ENCODE measurements around the gene SYT6.
A peak's percentile ranks its signal among the peaks of the same experiment; 100 is the strongest.

SYT6 gene

DNA sequence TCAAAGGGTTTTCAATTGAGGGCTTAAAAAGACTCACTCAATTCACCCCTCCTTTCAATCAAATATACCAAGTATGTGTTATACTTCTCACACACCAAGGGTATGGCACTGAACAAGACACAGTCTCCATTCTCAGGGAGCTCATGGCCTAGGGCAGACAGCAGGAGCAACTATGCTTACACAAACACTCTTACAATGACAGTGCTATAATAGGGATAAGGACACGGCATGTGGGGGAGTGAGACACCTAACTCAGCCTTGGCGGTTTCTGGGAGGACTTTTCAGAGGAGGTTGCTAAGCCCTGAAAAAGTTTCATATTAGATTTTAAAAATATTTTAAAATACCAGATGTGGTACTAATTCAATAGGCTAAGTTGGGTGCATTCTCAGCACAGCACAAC, 22.7 kb upstream of the SYT6 start:
- Histone ChIP-seq H3K4me2 (ENCODE audit: low read length) (no peak overlapping the region), H3K4me1 (ENCODE audit: control insufficient read depth, insufficient read depth, low read length) (no peaks in the 10 kb centered on the region), H3K4me3 (ENCODE audit: low read length) (no peak overlapping the region), H3K9ac (ENCODE audit: low read depth, low read length) (no peak overlapping the region), H3K27me3 (ENCODE audit: control insufficient read depth, insufficient read depth, low read length) (peaks cover 37% of the 10 kb centered on the region), H3K36me3 (ENCODE audit: insufficient read depth, low read length) (no peaks in the 10 kb centered on the region), H3K9me3 (replicated peaks; ENCODE audit: low read length) (no peaks in the 10 kb centered on the region)

- Histone ChIP-seq H3K4me3 (ENCODE audit: low read length) (no peak overlapping the region), H3K9ac (ENCODE audit: low read depth, low read length) (no peak overlapping the region), H3K4me1 (ENCODE audit: control insufficient read depth, insufficient read depth, low read length) (no peaks in the 10 kb centered on the region), H3K9me3 (replicated peaks; ENCODE audit: low read length) (no peaks in the 10 kb centered on the region), H3K27me3 (ENCODE audit: control insufficient read depth, insufficient read depth, low read length) (peaks cover 27% of the 10 kb centered on the region), H3K36me3 (ENCODE audit: insufficient read depth, low read length) (no peaks in the 10 kb centered on the region), H3K4me2 (ENCODE audit: low read length) (no peak overlapping the region)
Observed at GRCh38 chr1:114173680-114174079, 20.0 kb upstream of the SYT6 start.

DNA sequence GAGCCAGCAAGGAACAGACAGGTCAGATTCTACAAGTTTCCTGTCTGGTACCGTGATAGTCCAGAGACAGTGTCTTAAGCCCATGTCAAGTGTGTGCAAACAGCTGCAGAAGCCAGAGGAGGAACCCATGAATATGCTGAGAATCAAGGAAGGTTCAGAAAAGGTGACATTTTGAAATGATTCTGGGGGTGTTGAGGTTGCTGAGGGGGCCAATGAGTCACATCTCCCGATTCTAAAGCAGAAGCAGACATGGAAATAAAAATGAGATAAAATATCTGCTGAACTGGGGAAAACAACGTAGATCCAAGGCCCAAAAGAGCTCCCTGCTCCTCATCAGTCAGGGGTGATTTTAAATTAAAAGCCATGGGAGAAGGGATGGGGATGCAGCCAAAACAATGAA, 15.8 kb upstream of the SYT6 start:
- no peak overlapping the region for H3K9ac ChIP-seq (ENCODE audit: low read depth, low read length)
- H3K9me3 ChIP-seq (replicated peaks; ENCODE audit: low read length): no peaks in the 10 kb centered on the region
- H3K4me2 ChIP-seq (ENCODE audit: low read length): no peak overlapping the region
- H3K4me1 ChIP-seq (ENCODE audit: control insufficient read depth, insufficient read depth, low read length): no peaks in the 10 kb centered on the region
- H3K36me3 ChIP-seq (ENCODE audit: insufficient read depth, low read length): no peaks in the 10 kb centered on the region
- H3K27me3 ChIP-seq (ENCODE audit: control insufficient read depth, insufficient read depth, low read length): peaks cover 25% of the 10 kb centered on the region
- no peak overlapping the region for H3K4me3 ChIP-seq (ENCODE audit: low read length)

- Histone ChIP-seq H3K9me3 (replicated peaks; ENCODE audit: low read length) (no peaks in the 10 kb centered on the region), H3K4me2 (ENCODE audit: low read length) (no peak overlapping the region), H3K4me1 (ENCODE audit: control insufficient read depth, insufficient read depth, low read length) (no peaks in the 10 kb centered on the region), H3K36me3 (ENCODE audit: insufficient read depth, low read length) (no peaks in the 10 kb centered on the region), H3K4me3 (ENCODE audit: low read length) (no peak overlapping the region), H3K9ac (ENCODE audit: low read depth, low read length) (no peak overlapping the region), H3K27me3 (ENCODE audit: control insufficient read depth, insufficient read depth, low read length) (peaks cover 31% of the 10 kb centered on the region)
Observed at GRCh38 chr1:114167226-114167625, 13.6 kb upstream of the SYT6 start.

- no peak overlapping the region for H3K4me2 ChIP-seq (ENCODE audit: low read length)
- peaks cover 46% of the 10 kb centered on the region for H3K27me3 ChIP-seq (ENCODE audit: control insufficient read depth, insufficient read depth, low read length)
- no peaks in the 10 kb centered on the region for H3K9me3 ChIP-seq (replicated peaks; ENCODE audit: low read length)
- no peak overlapping the region for H3K9ac ChIP-seq (ENCODE audit: low read depth, low read length)
- no peak overlapping the region for H3K4me3 ChIP-seq (ENCODE audit: low read length)
- no peaks in the 10 kb centered on the region for H3K4me1 ChIP-seq (ENCODE audit: control insufficient read depth, insufficient read depth, low read length)
- H3K36me3 ChIP-seq (ENCODE audit: insufficient read depth, low read length): no peaks in the 10 kb centered on the region
Observed at GRCh38 chr1:114164840-114165543, 11.3 kb upstream of the SYT6 start.

GRCh38 chr1:114159941-114160340, 6.3 kb upstream of the SYT6 start:
- no peak overlapping the region for H3K4me3 ChIP-seq (ENCODE audit: low read length)
- H3K4me1 ChIP-seq (ENCODE audit: control insufficient read depth, insufficient read depth, low read length): no peaks in the 10 kb centered on the region
- H3K9me3 ChIP-seq (replicated peaks; ENCODE audit: low read length): no peaks in the 10 kb centered on the region
- H3K4me2 ChIP-seq (ENCODE audit: low read length): no peak overlapping the region
- peaks cover 81% of the 10 kb centered on the region for H3K27me3 ChIP-seq (ENCODE audit: control insufficient read depth, insufficient read depth, low read length)
- no peaks in the 10 kb centered on the region for H3K36me3 ChIP-seq (ENCODE audit: insufficient read depth, low read length)
- no peak overlapping the region for H3K9ac ChIP-seq (ENCODE audit: low read depth, low read length)

DNA sequence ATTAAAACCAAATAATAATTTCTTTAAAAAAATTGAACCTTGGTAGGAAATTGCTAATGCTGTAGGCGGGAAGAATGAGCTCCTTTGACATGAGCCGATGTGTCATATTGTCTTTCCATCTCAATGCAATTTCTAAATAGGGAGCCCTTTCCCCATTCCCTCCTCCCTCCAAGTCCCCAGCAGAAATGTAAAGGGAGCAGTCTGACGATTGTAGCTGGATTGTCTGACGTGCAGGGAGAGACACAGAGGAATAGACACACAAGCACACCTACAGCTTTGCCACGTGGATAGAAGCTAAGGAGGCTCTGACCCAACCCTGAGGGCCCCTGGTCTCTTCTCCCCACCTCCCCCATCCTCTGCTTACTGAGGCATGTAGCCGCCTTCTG, 3.6 kb upstream of the SYT6 start:
- no peak overlapping the region for H3K9ac ChIP-seq (ENCODE audit: low read depth, low read length)
- no peaks in the 10 kb centered on the region for H3K36me3 ChIP-seq (ENCODE audit: insufficient read depth, low read length)
- H3K4me3 ChIP-seq (ENCODE audit: low read length): no peak overlapping the region
- H3K4me2 ChIP-seq (ENCODE audit: low read length): no peak overlapping the region
- no peaks in the 10 kb centered on the region for H3K9me3 ChIP-seq (replicated peaks; ENCODE audit: low read length)
- H3K27me3 ChIP-seq (ENCODE audit: control insufficient read depth, insufficient read depth, low read length): peaks cover 91% of the 10 kb centered on the region
- H3K4me1 ChIP-seq (ENCODE audit: control insufficient read depth, insufficient read depth, low read length): peaks cover 15% of the 10 kb centered on the region

DNA sequence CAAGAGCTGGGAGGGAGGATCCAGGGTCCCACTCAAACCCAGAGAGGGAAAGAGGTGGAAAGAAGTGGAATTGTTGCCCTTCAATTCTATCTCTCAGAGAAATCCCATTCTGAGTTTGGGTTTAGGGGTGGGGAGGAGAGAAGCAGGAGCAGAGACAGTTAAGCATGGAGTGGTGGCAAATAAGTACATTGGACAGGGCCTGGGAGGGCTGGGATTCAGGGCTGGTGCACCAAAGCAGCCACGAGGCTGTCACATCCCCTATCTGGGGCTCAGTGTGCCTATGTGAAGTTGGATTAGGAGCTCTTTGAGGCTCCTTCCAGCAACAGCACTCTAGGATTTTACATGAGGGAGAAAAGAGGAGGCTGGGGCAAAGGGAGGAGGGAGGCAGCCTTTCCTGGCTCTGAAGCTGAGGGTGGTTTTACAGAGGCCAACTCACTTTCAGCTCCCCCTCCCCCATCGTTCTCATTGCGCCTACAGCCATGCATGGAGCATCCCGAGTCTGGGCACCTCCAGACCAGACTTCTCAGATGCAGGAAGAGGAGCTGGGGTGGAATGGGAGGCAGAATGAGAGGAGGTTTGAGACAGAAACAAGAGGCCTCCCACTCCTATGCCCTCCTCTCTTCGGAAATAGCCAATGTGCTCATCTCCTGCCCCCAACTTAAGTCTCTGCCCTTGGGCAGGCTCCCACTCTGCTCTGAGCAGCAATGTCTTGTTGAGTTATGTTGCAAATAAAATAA, 3.0 kb upstream of the SYT6 start:
- Histone ChIP-seq H3K36me3 (ENCODE audit: insufficient read depth, low read length) (no peaks in the 10 kb centered on the region), H3K4me2 (ENCODE audit: low read length) (no peak overlapping the region), H3K4me1 (ENCODE audit: control insufficient read depth, insufficient read depth, low read length) (peaks cover 15% of the 10 kb centered on the region), H3K4me3 (ENCODE audit: low read length) (no peak overlapping the region), H3K9me3 (replicated peaks; ENCODE audit: low read length) (no peaks in the 10 kb centered on the region), H3K9ac (ENCODE audit: low read depth, low read length) (no peak overlapping the region), H3K27me3 (ENCODE audit: control insufficient read depth, insufficient read depth, low read length) (peaks cover 93% of the 10 kb centered on the region)

DNA sequence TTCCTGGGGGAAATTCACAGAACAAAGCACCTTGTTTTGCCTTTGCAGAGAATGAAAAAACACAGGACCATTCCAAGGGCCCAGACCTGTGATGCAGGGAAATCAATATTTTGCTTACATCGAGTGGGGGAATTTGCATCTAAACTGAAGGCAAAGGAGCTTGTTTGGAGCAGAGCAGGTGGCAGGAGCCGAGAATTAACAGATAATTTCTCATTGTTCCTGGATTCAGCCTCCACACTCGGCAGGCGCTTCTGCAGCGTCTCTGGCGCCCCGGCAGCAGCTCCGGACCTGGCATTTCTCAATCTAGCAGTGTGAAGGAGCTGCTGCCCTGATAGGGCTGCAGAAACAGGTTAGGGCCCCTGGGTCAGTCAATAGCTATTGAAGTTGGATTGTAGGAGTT, 2.0 kb upstream of the SYT6 start:
- no peak overlapping the region for H3K4me3 ChIP-seq (ENCODE audit: low read length)
- H3K4me1 ChIP-seq (ENCODE audit: control insufficient read depth, insufficient read depth, low read length): peaks cover 15% of the 10 kb centered on the region

DNA sequence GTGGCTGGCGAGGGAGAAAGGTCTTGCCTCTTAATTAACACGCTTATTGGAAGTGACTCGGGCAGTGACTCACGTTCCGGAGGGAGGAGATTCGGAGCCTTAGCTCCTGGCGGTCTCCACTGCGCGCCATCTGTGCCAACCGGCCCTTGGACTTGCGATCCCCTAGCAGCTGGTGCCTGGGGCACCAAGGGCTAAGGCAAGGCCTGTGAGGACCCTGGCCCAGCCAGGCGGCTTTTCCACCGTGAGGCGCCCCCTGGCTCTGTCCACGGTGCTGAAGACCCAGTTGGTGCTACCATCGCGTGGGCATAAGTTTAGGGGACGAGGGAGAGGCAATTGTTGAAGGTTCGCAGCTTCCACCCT, 1.3 kb upstream of the SYT6 start:
- Histone ChIP-seq H3K27me3 (ENCODE audit: control insufficient read depth, insufficient read depth, low read length) (peaks cover 97% of the 10 kb centered on the region), H3K4me1 (ENCODE audit: control insufficient read depth, insufficient read depth, low read length) (peaks cover 15% of the 10 kb centered on the region), H3K4me3 (ENCODE audit: low read length) (no peak overlapping the region)

More for the DNA sequence above, 2.0 kb upstream of the SYT6 start:
- no peaks in the 10 kb centered on the region for H3K9me3 ChIP-seq (replicated peaks; ENCODE audit: low read length)
- no peak overlapping the region for H3K9ac ChIP-seq (ENCODE audit: low read depth, low read length)
- H3K4me2 ChIP-seq (ENCODE audit: low read length): no peak overlapping the region
- H3K27me3 ChIP-seq (ENCODE audit: control insufficient read depth, insufficient read depth, low read length): peaks cover 94% of the 10 kb centered on the region
- H3K36me3 ChIP-seq (ENCODE audit: insufficient read depth, low read length): no peaks in the 10 kb centered on the region

GRCh38 chr1:114154146-114154962, 685 bp upstream of the SYT6 start:
- Histone ChIP-seq H3K4me3 (ENCODE audit: low read length) (peak overlapping the region; percentile 62), H3K4me1 (ENCODE audit: control insufficient read depth, insufficient read depth, low read length) (peaks cover 15% of the 10 kb centered on the region), H3K27me3 (ENCODE audit: control insufficient read depth, insufficient read depth, low read length) (peaks cover 92% of the 10 kb centered on the region)

More for the DNA sequence above, 1.3 kb upstream of the SYT6 start:
- H3K4me2 ChIP-seq (ENCODE audit: low read length): peak overlapping the region; percentile 78
- no peak overlapping the region for H3K9ac ChIP-seq (ENCODE audit: low read depth, low read length)
- no peaks in the 10 kb centered on the region for H3K36me3 ChIP-seq (ENCODE audit: insufficient read depth, low read length)
- H3K9me3 ChIP-seq (replicated peaks; ENCODE audit: low read length): no peaks in the 10 kb centered on the region

More at GRCh38 chr1:114154146-114154962, 685 bp upstream of the SYT6 start:
- no peak overlapping the region for H3K9ac ChIP-seq (ENCODE audit: low read depth, low read length)
- H3K9me3 ChIP-seq (replicated peaks; ENCODE audit: low read length): no peaks in the 10 kb centered on the region
- no peaks in the 10 kb centered on the region for H3K36me3 ChIP-seq (ENCODE audit: insufficient read depth, low read length)
- peak overlapping the region; percentile 78 for H3K4me2 ChIP-seq (ENCODE audit: low read length)
